Dendritic cell treated with granulocyte-macrophage colony-stimulating factor and Interleukin-4, amounts not matched to agents 40 ng/mL and 50 ng/mL, for 4 days (primary cell): ENCODE data around the gene FAM135A.

Source experiments
- H3K27ac Mint-ChIP-seq: one replicate; pipeline ENCODE4 v1.8.0; 2022; ENCODE audit warnings: mild to moderate bottlenecking, mixed read lengths
- H3K27me3 Mint-ChIP-seq: one replicate; pipeline ENCODE4 v1.8.0; 2022; ENCODE audit warnings: mild to moderate bottlenecking, mixed read lengths
- H3K36me3 Mint-ChIP-seq: one replicate; pipeline ENCODE4 v1.8.0; 2022; ENCODE audit warnings: low read depth, mixed read lengths
- H3K4me1 Mint-ChIP-seq: one replicate; pipeline ENCODE4 v1.8.0; 2022; ENCODE audit warnings: low read depth, mixed read lengths
- H3K4me3 Mint-ChIP-seq: one replicate; pipeline ENCODE4 v1.8.0; 2022; ENCODE audit warnings: mild to moderate bottlenecking, moderate library complexity, mixed read lengths
- H3K9me3 Mint-ChIP-seq: one replicate; pipeline ENCODE4 v1.8.0; 2022; ENCODE audit warnings: mixed read lengths
- intact Hi-C: fragments of 100-400 bp; cut with micrococcal nuclease; formaldehyde crosslinking; loops from one replicate; pipeline ENCODE4 v1.15.0; 2022

Gene FAM135A

DNA sequence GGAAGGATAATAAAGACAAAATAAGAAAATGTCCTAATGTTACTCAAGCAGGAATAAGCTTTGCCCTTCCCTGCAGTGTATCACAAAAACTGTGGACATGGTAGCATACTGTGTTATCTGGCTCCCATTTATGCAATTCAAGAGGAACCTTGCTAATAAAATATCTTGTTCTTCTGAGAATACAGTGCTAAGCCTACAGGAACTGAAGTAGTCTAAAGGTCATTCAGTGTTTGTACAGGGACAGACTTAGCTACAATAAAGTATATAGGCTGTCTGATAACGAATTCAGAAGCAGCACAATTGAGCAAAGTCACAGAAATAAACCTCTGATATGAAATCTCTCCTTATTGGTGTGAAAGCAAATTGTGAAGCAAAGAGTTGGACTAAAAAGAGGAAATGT is 93.9 kb downstream of the FAM135A start:
- intact Hi-C loops = no loop called here
- Mint-ChIP-seq H3K27ac (no peak overlapping the region), H3K4me3 (no peak overlapping the region), H3K36me3 (peaks cover 35% of the 10 kb centered on the region), H3K9me3 (peaks cover 11% of the 10 kb centered on the region), H3K27me3 (no peaks in the 10 kb centered on the region), H3K4me1 (no peaks in the 10 kb centered on the region)

DNA sequence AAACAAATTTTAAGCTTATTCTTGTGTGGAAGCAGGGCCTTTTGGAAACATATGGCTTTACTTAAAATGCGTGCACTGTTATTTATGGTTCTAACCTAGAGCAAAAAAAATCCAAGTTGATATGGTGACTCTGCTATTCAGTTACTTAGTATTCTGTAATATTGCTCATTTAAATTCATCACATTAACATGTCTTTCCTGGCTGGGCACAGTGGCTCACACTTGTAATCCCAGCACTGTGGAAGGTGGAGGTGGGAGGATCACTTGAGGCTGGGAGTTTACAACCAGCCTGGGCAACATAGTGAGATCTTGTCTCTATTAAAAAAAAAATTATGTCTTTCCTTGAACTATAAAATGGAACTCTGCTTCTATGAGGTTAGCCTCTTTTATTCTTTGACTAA is 95.6 kb downstream of the FAM135A start:
- Mint-ChIP-seq H3K27ac (no peak overlapping the region), H3K27me3 (no peaks in the 10 kb centered on the region), H3K36me3 (peaks cover 20% of the 10 kb centered on the region), H3K9me3 (peaks cover 7% of the 10 kb centered on the region), H3K4me3 (no peak overlapping the region), H3K4me1 (no peaks in the 10 kb centered on the region)
- intact Hi-C loops = no loop called here

- intact Hi-C loops = no loop called here
- H3K27me3 Mint-ChIP-seq = no peaks in the 10 kb centered on the region
- H3K4me1 Mint-ChIP-seq = no peaks in the 10 kb centered on the region
- peaks cover 4% of the 10 kb centered on the region for H3K36me3 Mint-ChIP-seq
- H3K4me3 Mint-ChIP-seq = no peak overlapping the region
- H3K9me3 Mint-ChIP-seq = no peaks in the 10 kb centered on the region
- no peak overlapping the region for H3K27ac Mint-ChIP-seq
These were observed 97.3 kb downstream of the FAM135A start for GRCh38 chr6:70510600-70510999.

- Mint-ChIP-seq H3K4me1 (no peaks in the 10 kb centered on the region), H3K9me3 (no peaks in the 10 kb centered on the region), H3K27ac (no peak overlapping the region), H3K27me3 (no peaks in the 10 kb centered on the region), H3K4me3 (no peak overlapping the region), H3K36me3 (no peaks in the 10 kb centered on the region)
- intact Hi-C loops = no loop called here
These were observed 105.4 kb downstream of the FAM135A start for GRCh38 chr6:70518723-70519122.

GRCh38 chr6:70520575-70520974 is 107.3 kb downstream of the FAM135A start:
- Mint-ChIP-seq H3K4me1 (no peaks in the 10 kb centered on the region), H3K36me3 (no peaks in the 10 kb centered on the region), H3K27me3 (no peaks in the 10 kb centered on the region), H3K4me3 (no peak overlapping the region), H3K9me3 (no peaks in the 10 kb centered on the region), H3K27ac (no peak overlapping the region)
- intact Hi-C loops = loop anchor here (1.0 to 5.0 kb wide), 3 partner anchors 166 to 492 kb away; no protein-coding TSS in a partner anchor

GRCh38 chr6:70524721-70525286 is 111.5 kb downstream of the FAM135A start:
- Mint-ChIP-seq H3K27me3 (no peaks in the 10 kb centered on the region), H3K27ac (no peak overlapping the region), H3K36me3 (peaks cover 6% of the 10 kb centered on the region), H3K4me1 (no peaks in the 10 kb centered on the region), H3K9me3 (no peaks in the 10 kb centered on the region), H3K4me3 (no peak overlapping the region)
- intact Hi-C loops = loop anchor here (5.0 kb wide), 2 partner anchors 47 to 487 kb away; no protein-coding TSS in a partner anchor

DNA sequence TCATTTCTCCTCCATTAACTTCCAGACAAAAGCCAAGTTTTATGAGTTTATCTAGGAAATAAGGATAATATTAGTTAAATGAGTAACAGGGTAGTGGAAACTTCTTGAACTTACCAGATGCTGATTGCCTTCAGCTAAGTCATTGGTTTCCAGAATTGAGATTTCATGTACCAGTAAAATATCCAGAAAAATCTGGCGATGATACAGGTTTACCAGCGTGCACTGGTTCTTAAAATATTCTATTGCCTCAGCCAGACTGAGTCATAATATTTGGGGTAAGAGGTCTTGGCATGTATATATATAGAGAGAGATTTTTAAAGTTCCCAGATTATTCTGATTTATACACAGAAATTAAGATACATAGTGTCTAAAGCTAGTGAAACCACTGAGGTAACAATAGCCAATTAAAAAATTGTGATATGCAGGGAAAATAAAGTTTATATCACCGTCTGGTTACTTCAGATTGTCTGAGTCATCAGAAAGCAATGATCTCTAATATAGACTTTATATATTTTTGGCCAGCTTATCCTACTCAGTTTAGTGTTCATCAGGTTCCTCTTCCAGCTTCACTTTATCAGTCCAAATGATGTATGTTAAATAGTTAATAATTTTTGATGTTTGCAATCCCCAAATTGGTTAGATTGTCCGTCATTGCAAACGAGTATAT is 113.9 kb downstream of the FAM135A start:
- intact Hi-C loops = loop anchor here (5.0 kb wide), 1 partner anchor 45 kb away; no protein-coding TSS in a partner anchor
- no peaks in the 10 kb centered on the region for H3K27me3 Mint-ChIP-seq
- no peak overlapping the region for H3K4me3 Mint-ChIP-seq
- H3K9me3 Mint-ChIP-seq = no peaks in the 10 kb centered on the region
- H3K4me1 Mint-ChIP-seq = no peaks in the 10 kb centered on the region
- H3K36me3 Mint-ChIP-seq = peaks cover 11% of the 10 kb centered on the region
- H3K27ac Mint-ChIP-seq = no peak overlapping the region

GRCh38 chr6:70530023-70530422 is 116.7 kb downstream of the FAM135A start:
- Mint-ChIP-seq H3K4me1 (no peaks in the 10 kb centered on the region), H3K9me3 (no peaks in the 10 kb centered on the region), H3K27me3 (no peaks in the 10 kb centered on the region), H3K4me3 (no peak overlapping the region), H3K36me3 (peaks cover 11% of the 10 kb centered on the region), H3K27ac (no peak overlapping the region)
- intact Hi-C loops = no loop called here

DNA sequence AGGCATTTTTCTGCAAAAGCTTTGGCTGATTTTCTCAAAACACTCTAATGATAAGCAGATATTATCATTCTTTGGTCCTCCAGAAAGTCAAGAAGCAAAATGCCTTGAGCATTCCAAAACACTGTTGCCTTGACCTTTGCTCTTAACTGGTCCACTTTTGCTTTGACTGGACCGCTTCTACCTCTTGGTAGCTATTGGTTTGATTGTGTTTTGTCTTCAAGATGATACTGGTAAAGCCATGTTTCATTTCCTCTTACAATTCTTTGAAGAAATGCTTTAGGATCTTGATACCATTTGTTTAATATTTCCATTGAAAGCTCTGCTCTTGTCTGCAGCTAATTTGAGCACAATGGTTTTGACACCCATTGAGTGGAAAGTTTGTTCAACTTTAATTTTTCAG is 117.8 kb downstream of the FAM135A start:
- Mint-ChIP-seq H3K36me3 (peaks cover 11% of the 10 kb centered on the region), H3K4me3 (no peak overlapping the region), H3K27ac (no peak overlapping the region), H3K27me3 (no peaks in the 10 kb centered on the region), H3K4me1 (no peaks in the 10 kb centered on the region), H3K9me3 (no peaks in the 10 kb centered on the region)
- intact Hi-C loops = no loop called here

GRCh38 chr6:70537266-70537665 is 124.0 kb downstream of the FAM135A start:
- Mint-ChIP-seq H3K9me3 (no peaks in the 10 kb centered on the region), H3K4me3 (no peak overlapping the region)

DNA sequence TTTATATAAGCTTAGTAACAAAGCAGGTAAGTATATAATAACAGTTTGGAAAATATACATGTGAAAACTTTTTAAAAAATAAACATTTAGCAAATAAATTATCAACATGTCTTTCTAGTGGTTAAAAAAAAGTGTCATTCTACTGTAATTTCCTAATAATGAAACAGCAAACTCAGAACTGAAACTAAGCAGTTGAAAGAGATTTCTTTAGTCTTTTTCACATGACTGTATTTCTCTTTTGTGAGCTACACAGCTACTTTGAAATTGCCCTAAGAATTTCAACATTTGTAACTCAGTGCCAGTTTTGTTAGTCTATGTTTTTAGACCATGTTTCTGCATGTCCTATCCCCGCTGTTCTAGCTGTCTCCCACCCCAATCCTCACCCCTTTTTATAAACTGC is 125.1 kb downstream of the FAM135A start:
- no peak overlapping the region for H3K27ac Mint-ChIP-seq
- no peaks in the 10 kb centered on the region for H3K36me3 Mint-ChIP-seq
- H3K9me3 Mint-ChIP-seq = no peaks in the 10 kb centered on the region
- H3K4me1 Mint-ChIP-seq = peaks cover 14% of the 10 kb centered on the region
- no peaks in the 10 kb centered on the region for H3K27me3 Mint-ChIP-seq
- H3K4me3 Mint-ChIP-seq = no peak overlapping the region
- intact Hi-C loops = no loop called here

More at GRCh38 chr6:70537266-70537665, 124.0 kb downstream of the FAM135A start:
- Mint-ChIP-seq H3K36me3 (no peaks in the 10 kb centered on the region), H3K4me1 (peaks cover 14% of the 10 kb centered on the region), H3K27ac (no peak overlapping the region), H3K27me3 (no peaks in the 10 kb centered on the region)
- intact Hi-C loops = no loop called here

DNA sequence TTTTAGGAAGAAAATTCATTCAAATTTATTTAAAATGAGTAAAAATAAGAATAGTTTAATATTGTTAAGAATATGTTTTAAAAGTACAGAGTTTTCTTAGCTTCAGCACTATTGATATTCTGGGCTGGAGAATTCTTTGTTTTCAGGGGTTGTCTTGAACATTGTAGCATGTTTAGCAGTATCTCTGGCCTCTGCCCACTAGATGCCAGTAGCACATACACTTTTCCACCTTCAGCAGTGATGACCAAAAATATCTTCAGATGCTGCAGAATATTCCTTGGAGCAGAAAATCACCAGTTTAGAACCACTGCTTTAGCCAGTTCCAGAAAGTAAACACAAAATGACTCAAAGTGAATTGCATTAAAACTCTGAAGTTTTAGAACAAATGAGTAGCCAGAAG is 134.0 kb downstream of the FAM135A start:
- intact Hi-C loops = no loop called here
- H3K4me3 Mint-ChIP-seq = no peak overlapping the region
- H3K27me3 Mint-ChIP-seq = no peaks in the 10 kb centered on the region
- H3K9me3 Mint-ChIP-seq = no peaks in the 10 kb centered on the region
- H3K36me3 Mint-ChIP-seq = peaks cover 6% of the 10 kb centered on the region
- H3K4me1 Mint-ChIP-seq = no peaks in the 10 kb centered on the region
- H3K27ac Mint-ChIP-seq = no peak overlapping the region

GRCh38 chr6:70547905-70548304 is 134.6 kb downstream of the FAM135A start:
- Mint-ChIP-seq H3K4me1 (no peaks in the 10 kb centered on the region), H3K27me3 (no peaks in the 10 kb centered on the region), H3K27ac (no peak overlapping the region), H3K4me3 (no peak overlapping the region), H3K36me3 (peaks cover 6% of the 10 kb centered on the region), H3K9me3 (no peaks in the 10 kb centered on the region)
- intact Hi-C loops = no loop called here

DNA sequence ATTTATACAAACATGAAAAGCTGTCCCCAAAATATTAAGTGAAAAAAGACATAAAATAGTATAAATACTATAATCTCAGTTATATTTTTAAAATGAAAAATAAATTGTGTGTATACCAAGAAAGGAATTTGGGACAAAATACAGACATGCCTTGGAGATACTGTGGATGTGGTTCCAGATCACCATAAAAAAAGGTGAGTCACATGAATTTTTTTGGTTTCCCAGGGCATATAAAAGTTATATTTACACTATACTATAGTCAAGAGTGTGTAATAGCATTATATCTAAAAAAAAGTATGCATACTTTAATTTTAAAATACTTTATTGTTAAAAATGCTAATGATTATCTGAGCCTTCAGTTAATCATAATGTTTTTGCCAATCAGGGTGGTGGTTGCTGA is 136.0 kb downstream of the FAM135A start:
- Mint-ChIP-seq H3K27me3 (no peaks in the 10 kb centered on the region), H3K9me3 (no peaks in the 10 kb centered on the region), H3K27ac (no peak overlapping the region), H3K4me3 (no peak overlapping the region), H3K36me3 (peaks cover 6% of the 10 kb centered on the region), H3K4me1 (no peaks in the 10 kb centered on the region)
- intact Hi-C loops = no loop called here

DNA sequence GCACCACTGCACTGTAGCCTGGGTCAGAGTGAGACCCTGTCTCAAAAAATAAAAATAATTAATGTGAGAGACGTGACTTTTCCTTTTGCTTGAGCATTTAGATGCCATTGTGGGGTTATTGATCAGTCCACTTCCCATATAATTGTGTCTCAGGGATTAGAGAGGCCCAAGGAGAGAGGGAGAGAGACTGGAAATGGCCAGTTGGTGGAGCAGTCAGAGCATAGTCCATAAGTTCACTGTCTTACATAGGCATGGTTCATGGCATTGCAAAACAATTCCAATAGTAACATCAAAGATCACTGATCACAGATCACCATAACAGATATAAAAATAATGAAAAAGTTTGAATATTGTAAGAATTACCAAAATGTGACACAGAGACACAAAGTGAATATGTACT is 138.3 kb downstream of the FAM135A start:
- H3K9me3 Mint-ChIP-seq = no peaks in the 10 kb centered on the region
- H3K27ac Mint-ChIP-seq = no peak overlapping the region
- H3K4me3 Mint-ChIP-seq = no peak overlapping the region
- no peaks in the 10 kb centered on the region for H3K4me1 Mint-ChIP-seq
- H3K36me3 Mint-ChIP-seq = peaks cover 6% of the 10 kb centered on the region
- intact Hi-C loops = no loop called here
- no peaks in the 10 kb centered on the region for H3K27me3 Mint-ChIP-seq
